GM23248 (cell line): ENCODE data around the gene ZNF736.
"Not testable (repeated sequence)": the region's sequence is repeated elsewhere in the genome, so short reads cannot be mapped to it uniquely, and the experiment has no call there.

Source experiments
- EZH2 ChIP-seq: fragments of 200-600 bp; sonication (generic); IDR thresholded peaks from 2 replicates; pipeline ENCODE4 v1.6.1; 2018; ENCODE audit warnings: antibody characterized with exemption, mild to moderate bottlenecking; ENCODE audit not compliant: insufficient read depth, poor library complexity, severe bottlenecking
- EZH2phosphoT487 ChIP-seq: fragments of 200-600 bp; sonication (generic); IDR thresholded peaks from 2 replicates; pipeline ENCODE4 v1.6.1; 2018; ENCODE audit warnings: antibody characterized with exemption, moderate library complexity, mild to moderate bottlenecking, low read depth; ENCODE audit not compliant: insufficient read depth

DNA sequence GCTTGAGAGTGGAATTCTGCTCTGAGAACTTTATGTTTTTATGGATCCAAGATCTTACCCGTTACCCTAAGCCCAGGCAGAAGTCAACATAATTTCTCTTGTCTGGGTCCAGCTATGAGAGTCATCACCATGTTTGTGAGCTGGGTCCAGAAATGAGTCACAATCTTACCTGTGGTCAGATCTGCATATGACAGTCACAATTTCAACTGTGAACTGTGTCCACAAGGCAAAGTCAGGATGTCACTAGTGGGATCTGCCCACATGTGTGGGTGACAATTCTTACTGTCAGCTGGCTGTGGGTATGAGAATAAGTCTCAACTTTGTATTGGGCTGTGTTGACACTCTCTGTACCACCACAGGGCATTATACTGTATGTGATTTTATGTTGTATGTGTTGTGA is 16.3 kb upstream of the ZNF736 start:
- TF ChIP-seq EZH2, EZH2phosphoT487: not testable (repeated sequence)
